Stomach (tissue), 4 donors: ENCODE results near the gene SLC17A5.

Experiments
- POLR2A ChIP-seq, 4 donors: fragments of 450-650 bp; IDR thresholded peaks; one replicate each; pipeline ENCODE4 v1.6.1; 2016; ENCODE audit warnings: antibody characterized with exemption in 4 of 4, control low read depth in 2 of 4, mild to moderate bottlenecking in 1 of 4, moderate library complexity in 1 of 4
- POLR2AphosphoS5 ChIP-seq, 3 donors: sonication (generic); formaldehyde crosslinking; IDR thresholded peaks; one replicate each; pipeline ENCODE4 v1.6.1; 2016; ENCODE audit warnings: antibody characterized with exemption in 3 of 3
- TF ChIP-seq, protein P1 (sequence below), 7 experiments: fragments of 450-650 bp in 4 of 7; fragments of 200-600 bp in 3 of 7; sonication (generic) in 3 of 7; IDR thresholded peaks; one replicate each; pipeline ENCODE4 v1.5.1; 2016 to 2019; ENCODE audit warnings: antibody characterized with exemption in 7 of 7, control low read depth in 2 of 7, mild to moderate bottlenecking in 1 of 7

DNA sequence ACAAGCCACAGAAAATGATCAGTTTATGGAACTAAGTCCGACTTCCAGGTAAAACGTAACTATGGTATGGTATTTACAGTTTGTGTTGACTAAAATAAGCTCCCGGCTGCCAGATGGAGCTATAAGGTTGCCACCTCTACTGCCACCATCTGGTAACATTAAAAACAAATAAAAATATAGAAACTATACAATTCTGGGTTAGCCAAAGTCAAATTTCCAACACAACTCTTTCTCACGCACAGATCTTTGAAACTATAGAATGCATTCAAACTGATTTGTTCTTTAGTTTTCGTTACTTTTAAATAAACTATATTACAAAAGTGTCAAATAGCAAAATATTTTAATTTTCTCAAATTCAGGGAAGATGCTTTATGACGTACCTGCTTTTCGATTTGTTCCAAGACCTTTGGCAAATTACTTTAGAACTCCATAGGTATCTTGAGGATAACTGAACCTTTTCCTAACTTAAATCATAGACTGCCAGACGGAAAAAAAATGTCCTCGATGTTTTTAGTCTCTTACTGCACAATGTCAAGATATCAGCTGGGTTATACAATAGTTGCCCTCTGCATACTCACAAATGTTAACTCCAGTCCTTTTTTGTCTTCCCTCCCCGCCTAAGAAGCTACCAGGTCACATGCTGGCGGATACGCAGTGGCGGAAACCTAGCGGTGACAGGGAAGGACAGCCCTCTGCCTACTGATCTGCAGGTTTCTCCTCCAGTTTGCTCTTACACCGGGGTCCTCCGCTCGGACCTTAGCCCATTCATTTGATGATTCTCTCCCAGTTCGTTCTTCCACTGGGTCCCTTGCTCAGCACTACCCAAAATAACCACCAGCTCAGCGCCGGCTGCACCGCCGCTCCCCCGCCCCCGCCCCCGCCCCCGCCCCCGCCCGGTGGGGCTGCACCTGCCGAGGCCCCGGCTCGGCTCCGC is 888 bp downstream of the SLC17A5 start:
- TF ChIP-seq, protein P1, sequence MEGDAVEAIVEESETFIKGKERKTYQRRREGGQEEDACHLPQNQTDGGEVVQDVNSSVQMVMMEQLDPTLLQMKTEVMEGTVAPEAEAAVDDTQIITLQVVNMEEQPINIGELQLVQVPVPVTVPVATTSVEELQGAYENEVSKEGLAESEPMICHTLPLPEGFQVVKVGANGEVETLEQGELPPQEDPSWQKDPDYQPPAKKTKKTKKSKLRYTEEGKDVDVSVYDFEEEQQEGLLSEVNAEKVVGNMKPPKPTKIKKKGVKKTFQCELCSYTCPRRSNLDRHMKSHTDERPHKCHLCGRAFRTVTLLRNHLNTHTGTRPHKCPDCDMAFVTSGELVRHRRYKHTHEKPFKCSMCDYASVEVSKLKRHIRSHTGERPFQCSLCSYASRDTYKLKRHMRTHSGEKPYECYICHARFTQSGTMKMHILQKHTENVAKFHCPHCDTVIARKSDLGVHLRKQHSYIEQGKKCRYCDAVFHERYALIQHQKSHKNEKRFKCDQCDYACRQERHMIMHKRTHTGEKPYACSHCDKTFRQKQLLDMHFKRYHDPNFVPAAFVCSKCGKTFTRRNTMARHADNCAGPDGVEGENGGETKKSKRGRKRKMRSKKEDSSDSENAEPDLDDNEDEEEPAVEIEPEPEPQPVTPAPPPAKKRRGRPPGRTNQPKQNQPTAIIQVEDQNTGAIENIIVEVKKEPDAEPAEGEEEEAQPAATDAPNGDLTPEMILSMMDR (IDR thresholded peaks at IDR 0.05), result peak in 4 of 7 experiments; percentile 6 to 35 (median 29)
- TF ChIP-seq POLR2A (IDR thresholded peaks at IDR 0.05) (no peak), POLR2AphosphoS5 (IDR thresholded peaks at IDR 0.05) (peak in 2 of 3 donors; percentile 24 to 43)
